HepG2 (cell line): Measurements from ENCODE around the gene CDT1. TPM values are rescaled to one million over a fixed set of nuclear protein-coding genes. Genes with fewer than 3 reads are reported as not detected.

Source experiments
- BRD4 ChIP-seq: sonication (generic); formaldehyde crosslinking; IDR thresholded peaks from 2 replicates; pipeline ENCODE4 v1.4.0; 2020; ENCODE audit warnings: missing genetic modification reagents
- CEBPG ChIP-seq: IDR thresholded peaks from 2 replicates; pipeline ENCODE4 v1.6.1; 2016
- MAFF ChIP-seq: IDR thresholded peaks from 2 replicates; pipeline ENCODE4 v1.6.1; 2011; ENCODE audit warnings: low read depth, low read length, improper control_type of control experiment
- NFYC ChIP-seq: IDR thresholded peaks from 2 replicates; pipeline ENCODE4 v1.6.1; 2016; ENCODE audit warnings: missing genetic modification reagents, missing compliant biosample characterization
- PHF5A ChIP-seq: IDR thresholded peaks from one replicate; pipeline ENCODE4 v1.6.1; 2018; ENCODE audit warnings: low read depth, missing genetic modification reagents; ENCODE audit not compliant: unreplicated experiment
- PLRG1 ChIP-seq: fragments of 450-650 bp; conservative IDR thresholded peaks from 2 replicates; pipeline ENCODE4 v1.6.1; 2016
- PPARG ChIP-seq: conservative IDR thresholded peaks from 2 replicates; pipeline ENCODE4 v1.6.1; 2016; ENCODE audit warnings: missing biosample characterization, missing genetic modification reagents
- SAP130 ChIP-seq: IDR thresholded peaks from 2 replicates; pipeline ENCODE4 v1.6.1; 2016; ENCODE audit warnings: low read depth
- SIN3B ChIP-seq: fragments of 150-350 bp; IDR thresholded peaks from 2 replicates; pipeline ENCODE4 v1.6.1; 2014; ENCODE audit warnings: low read length
- SIX1 ChIP-seq: sonication (generic); formaldehyde crosslinking; IDR thresholded peaks from 2 replicates; pipeline ENCODE4 v1.4.0; 2020; ENCODE audit warnings: missing genetic modification reagents, borderline replicate concordance
- THYN1 ChIP-seq: sonication (generic); formaldehyde crosslinking; IDR thresholded peaks from 2 replicates; pipeline ENCODE4 v1.8.1; 2023; ENCODE audit warnings: low read depth, mild to moderate bottlenecking, moderate library complexity, missing genetic modification reagents, borderline replicate concordance
- ZNF124 ChIP-seq: sonication (generic); formaldehyde crosslinking; IDR thresholded peaks from 2 replicates; pipeline ENCODE4 v1.4.0; 2020; ENCODE audit warnings: missing genetic modification reagents
- ZNF138 ChIP-seq: sonication (generic); formaldehyde crosslinking; IDR thresholded peaks from 2 replicates; pipeline ENCODE4 v1.5.0; 2020; ENCODE audit warnings: mild to moderate bottlenecking, low read depth, missing genetic modification reagents
- ZNF335 ChIP-seq: sonication (generic); formaldehyde crosslinking; IDR thresholded peaks from 2 replicates; pipeline ENCODE4 v1.4.0; 2020; ENCODE audit warnings: missing genetic modification reagents
- ZNF431 ChIP-seq: sonication (generic); formaldehyde crosslinking; IDR thresholded peaks from 2 replicates; pipeline ENCODE4 v1.9.0; 2022; ENCODE audit warnings: missing genetic modification reagents, low read depth, mild to moderate bottlenecking, borderline replicate concordance
- ZNF446 ChIP-seq: sonication (generic); formaldehyde crosslinking; IDR thresholded peaks from 2 replicates; pipeline ENCODE4 v1.5.0; 2020; ENCODE audit warnings: mild to moderate bottlenecking, missing genetic modification reagents
- ZNF501 ChIP-seq: sonication (generic); formaldehyde crosslinking; IDR thresholded peaks from 2 replicates; pipeline ENCODE4 v1.5.1; 2020; ENCODE audit warnings: mild to moderate bottlenecking, moderate library complexity, missing genetic modification reagents
- ZNF530 ChIP-seq: sonication (generic); formaldehyde crosslinking; IDR thresholded peaks from 2 replicates; pipeline ENCODE4 v1.5.0; 2020; ENCODE audit warnings: low read depth, mild to moderate bottlenecking, missing genetic modification reagents
- ZNF879 ChIP-seq: sonication (generic); formaldehyde crosslinking; IDR thresholded peaks from 2 replicates; pipeline ENCODE4 v1.8.1; 2023; ENCODE audit warnings: missing genetic modification reagents
- ZNF883 ChIP-seq: sonication (generic); formaldehyde crosslinking; IDR thresholded peaks from 2 replicates; pipeline ENCODE4 v1.5.1; 2020; ENCODE audit warnings: mild to moderate bottlenecking, missing genetic modification reagents; ENCODE audit errors: not compliant biosample characterization
- polyA plus RNA-seq, 8 experiments: library from polyadenylated mRNA; depleted of rRNA in 3 of 8; stranded (reverse) in 7 of 8; unstranded in 1 of 8; fragments of >200 nt; fragmentation: Illumina TruSeq in 4 of 8; extraction: Trizol in 4 of 8; gene quantifications; 2 replicates each; pipeline versions ENCODE4 v1.2.1 to v1.2.3, GENCODE V29; 2011 to 2016; ENCODE audit warnings: low read depth in 4 of 8, missing spikeins in 1 of 8, mixed read lengths in 1 of 8; ENCODE audit not compliant: insufficient read depth in 1 of 8
- total RNA-seq, 5 experiments: library from RNA; depleted of rRNA; stranded (reverse); fragments of >200 nt; fragmentation: Illumina TruSeq; extraction: Trizol; gene quantifications; 2 replicates each; pipeline ENCODE4 v1.2.3, GENCODE V29; 2016; ENCODE audit warnings: low read depth in 1 of 5
- TF ChIP-seq, protein P1 (sequence below): sonication (generic); formaldehyde crosslinking; IDR thresholded peaks from 2 replicates; pipeline ENCODE4 v1.5.0; 2020; ENCODE audit warnings: missing genetic modification reagents, mild to moderate bottlenecking, borderline replicate concordance
- TF ChIP-seq, protein P2 (sequence below): sonication (generic); formaldehyde crosslinking; IDR thresholded peaks from 2 replicates; pipeline ENCODE4 v1.4.0; 2020; ENCODE audit warnings: mild to moderate bottlenecking, missing genetic modification reagents
- TF ChIP-seq, protein P3 (sequence below): IDR thresholded peaks from 2 replicates; pipeline ENCODE4 v1.6.1; 2016
- TF ChIP-seq, protein P4 (sequence below): fragments of 450-650 bp; IDR thresholded peaks from 2 replicates; pipeline ENCODE4 v1.6.1; 2017; ENCODE audit warnings: mild to moderate bottlenecking

The CDT1 gene
- total and polyA plus RNA-seq, 2 of the 13 experiments (the other 11 are each of a cell fraction or from before 2014, with no cell fraction given) = 23.1 to 23.8 TPM

DNA sequence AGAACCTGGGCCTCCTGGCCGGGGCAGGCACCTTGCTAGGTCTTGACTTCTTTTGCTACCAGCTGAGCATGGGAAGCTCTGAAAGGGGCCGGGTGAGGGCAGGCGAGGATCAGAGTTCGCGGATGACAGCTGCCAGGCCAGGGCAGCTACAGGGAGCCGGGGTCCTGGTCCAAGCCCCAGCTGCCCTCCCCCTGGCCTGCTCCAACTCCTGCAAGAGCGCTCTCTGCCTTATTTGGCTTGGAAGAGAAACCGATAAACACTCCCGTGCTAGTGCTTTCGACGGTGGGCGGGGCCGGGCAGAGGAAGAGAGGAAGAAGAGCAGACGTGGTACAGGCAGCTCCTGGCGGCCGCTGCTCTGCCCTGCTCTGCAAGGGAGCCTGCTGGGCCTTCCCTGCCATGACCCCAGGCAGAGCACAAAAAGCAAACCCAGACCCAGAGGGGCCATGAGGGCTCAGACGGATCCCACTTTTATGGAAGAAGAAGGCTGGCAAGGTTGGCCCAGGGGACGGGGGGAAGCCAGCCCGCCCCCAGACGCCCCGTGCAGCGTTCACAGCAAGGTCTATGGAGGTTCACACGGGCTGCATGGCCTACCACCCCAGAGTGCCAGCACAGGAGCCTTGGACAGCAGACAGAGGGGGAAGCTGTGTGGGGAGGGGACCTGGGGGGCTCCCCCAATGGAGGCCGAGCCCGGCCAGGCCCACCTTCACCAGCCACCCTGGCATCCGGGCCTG lies 44.2 kb upstream of the CDT1 start (continued):
- TF ChIP-seq, protein P1, sequence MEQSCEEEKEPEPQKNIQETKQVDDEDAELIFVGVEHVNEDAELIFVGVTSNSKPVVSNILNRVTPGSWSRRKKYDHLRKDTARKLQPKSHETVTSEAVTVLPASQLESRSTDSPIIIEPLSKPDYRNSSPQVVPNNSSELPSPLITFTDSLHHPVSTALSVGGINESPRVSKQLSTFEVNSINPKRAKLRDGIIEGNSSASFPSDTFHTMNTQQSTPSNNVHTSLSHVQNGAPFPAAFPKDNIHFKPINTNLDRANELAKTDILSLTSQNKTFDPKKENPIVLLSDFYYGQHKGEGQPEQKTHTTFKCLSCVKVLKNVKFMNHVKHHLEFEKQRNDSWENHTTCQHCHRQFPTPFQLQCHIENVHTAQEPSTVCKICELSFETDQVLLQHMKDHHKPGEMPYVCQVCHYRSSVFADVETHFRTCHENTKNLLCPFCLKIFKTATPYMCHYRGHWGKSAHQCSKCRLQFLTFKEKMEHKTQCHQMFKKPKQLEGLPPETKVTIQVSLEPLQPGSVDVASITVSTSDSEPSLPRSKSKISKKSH = peak; percentile 27; the same call in 1 of the 2 replicates
- TF ChIP-seq ZNF124 (peak; percentile 73; the same call in 1 of the 2 replicates), MAFF (no peak), SAP130 (peak; percentile 98), PLRG1 (no peak), PPARG (CRISPR knock-in tag) (peak; percentile 62; the same call in 1 of the 2 replicates), NFYC (CRISPR knock-in tag) (0 out of 2 replicates have a peak, but pooled peaks have one; percentile 10), ZNF335 (CRISPR knock-in tag) (peak; percentile 93), BRD4 (CRISPR knock-in tag) (peak; percentile 73; the same call in 1 of the 2 replicates), ZNF501 (0 out of 2 replicates have a peak, but pooled peaks have one; percentile 65), CEBPG (CRISPR knock-in tag) (0 out of 2 replicates have a peak, but pooled peaks have one; percentile 17), PHF5A (CRISPR knock-in tag) (no peak), ZNF138 (CRISPR knock-in tag) (0 out of 2 replicates have a peak, but pooled peaks have one; percentile 70), ZNF431 (CRISPR knock-in tag) (peak; percentile 75; the same call in 1 of the 2 replicates), ZNF446 (CRISPR knock-in tag) (no peak), SIX1 (CRISPR knock-in tag) (0 out of 2 replicates have a peak, but pooled peaks have one; percentile 34), ZNF883 (CRISPR knock-in tag) (no peak), ZNF879 (CRISPR knock-in tag) (no peak), ZNF530 (CRISPR knock-in tag) (no peak), SIN3B (peak; percentile 61; the same call in 1 of the 2 replicates), THYN1 (CRISPR knock-in tag) (no peak)
- TF ChIP-seq, protein P2, sequence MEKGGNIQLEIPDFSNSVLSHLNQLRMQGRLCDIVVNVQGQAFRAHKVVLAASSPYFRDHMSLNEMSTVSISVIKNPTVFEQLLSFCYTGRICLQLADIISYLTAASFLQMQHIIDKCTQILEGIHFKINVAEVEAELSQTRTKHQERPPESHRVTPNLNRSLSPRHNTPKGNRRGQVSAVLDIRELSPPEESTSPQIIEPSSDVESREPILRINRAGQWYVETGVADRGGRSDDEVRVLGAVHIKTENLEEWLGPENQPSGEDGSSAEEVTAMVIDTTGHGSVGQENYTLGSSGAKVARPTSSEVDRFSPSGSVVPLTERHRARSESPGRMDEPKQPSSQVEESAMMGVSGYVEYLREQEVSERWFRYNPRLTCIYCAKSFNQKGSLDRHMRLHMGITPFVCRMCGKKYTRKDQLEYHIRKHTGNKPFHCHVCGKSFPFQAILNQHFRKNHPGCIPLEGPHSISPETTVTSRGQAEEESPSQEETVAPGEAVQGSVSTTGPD (CRISPR knock-in tag) = no peak
- TF ChIP-seq, protein P3, sequence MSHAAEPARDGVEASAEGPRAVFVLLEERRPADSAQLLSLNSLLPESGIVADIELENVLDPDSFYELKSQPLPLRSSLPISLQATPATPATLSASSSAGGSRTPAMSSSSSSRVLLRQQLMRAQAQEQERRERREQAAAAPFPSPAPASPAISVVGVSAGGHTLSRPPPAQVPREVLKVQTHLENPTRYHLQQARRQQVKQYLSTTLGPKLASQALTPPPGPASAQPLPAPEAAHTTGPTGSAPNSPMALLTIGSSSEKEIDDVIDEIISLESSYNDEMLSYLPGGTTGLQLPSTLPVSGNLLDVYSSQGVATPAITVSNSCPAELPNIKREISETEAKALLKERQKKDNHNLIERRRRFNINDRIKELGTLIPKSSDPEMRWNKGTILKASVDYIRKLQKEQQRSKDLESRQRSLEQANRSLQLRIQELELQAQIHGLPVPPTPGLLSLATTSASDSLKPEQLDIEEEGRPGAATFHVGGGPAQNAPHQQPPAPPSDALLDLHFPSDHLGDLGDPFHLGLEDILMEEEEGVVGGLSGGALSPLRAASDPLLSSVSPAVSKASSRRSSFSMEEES (CRISPR knock-in tag) = peak; percentile 60; the same call in 1 of the 2 replicates
- TF ChIP-seq, protein P4, sequence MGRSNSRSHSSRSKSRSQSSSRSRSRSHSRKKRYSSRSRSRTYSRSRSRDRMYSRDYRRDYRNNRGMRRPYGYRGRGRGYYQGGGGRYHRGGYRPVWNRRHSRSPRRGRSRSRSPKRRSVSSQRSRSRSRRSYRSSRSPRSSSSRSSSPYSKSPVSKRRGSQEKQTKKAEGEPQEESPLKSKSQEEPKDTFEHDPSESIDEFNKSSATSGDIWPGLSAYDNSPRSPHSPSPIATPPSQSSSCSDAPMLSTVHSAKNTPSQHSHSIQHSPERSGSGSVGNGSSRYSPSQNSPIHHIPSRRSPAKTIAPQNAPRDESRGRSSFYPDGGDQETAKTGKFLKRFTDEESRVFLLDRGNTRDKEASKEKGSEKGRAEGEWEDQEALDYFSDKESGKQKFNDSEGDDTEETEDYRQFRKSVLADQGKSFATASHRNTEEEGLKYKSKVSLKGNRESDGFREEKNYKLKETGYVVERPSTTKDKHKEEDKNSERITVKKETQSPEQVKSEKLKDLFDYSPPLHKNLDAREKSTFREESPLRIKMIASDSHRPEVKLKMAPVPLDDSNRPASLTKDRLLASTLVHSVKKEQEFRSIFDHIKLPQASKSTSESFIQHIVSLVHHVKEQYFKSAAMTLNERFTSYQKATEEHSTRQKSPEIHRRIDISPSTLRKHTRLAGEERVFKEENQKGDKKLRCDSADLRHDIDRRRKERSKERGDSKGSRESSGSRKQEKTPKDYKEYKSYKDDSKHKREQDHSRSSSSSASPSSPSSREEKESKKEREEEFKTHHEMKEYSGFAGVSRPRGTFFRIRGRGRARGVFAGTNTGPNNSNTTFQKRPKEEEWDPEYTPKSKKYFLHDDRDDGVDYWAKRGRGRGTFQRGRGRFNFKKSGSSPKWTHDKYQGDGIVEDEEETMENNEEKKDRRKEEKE = no peak
